Sigmoid colon (tissue), 7 donors: ENCODE measurements around the gene TMEM233. TPM values are rescaled to one million over a fixed set of nuclear protein-coding genes. Genes with fewer than 3 reads are reported as not detected.

ENCODE experiments used
- DNase-seq: peaks from one replicate; pipeline ENCODE4 v3.0.0-alpha.2; 2019
- H3K27ac ChIP-seq, 4 donors: fragments of 200-600 bp; sonication (generic); one replicate each; pipeline ENCODE4 v1.5.1; 2016 to 2019; ENCODE audit warnings: mild to moderate bottlenecking in 1 of 4
- H3K27me3 ChIP-seq, 3 donors: fragments of 200-600 bp; sonication (generic); one replicate each; pipeline ENCODE4 v1.5.1; 2019; ENCODE audit warnings: mild to moderate bottlenecking in 1 of 3
- H3K36me3 ChIP-seq, 4 donors: fragments of 200-600 bp; sonication (generic); one replicate each; pipeline ENCODE4 v1.5.1; 2016 to 2019
- H3K4me1 ChIP-seq, 4 donors: fragments of 200-600 bp; sonication (generic); one replicate each; pipeline ENCODE4 v1.5.1; 2017 to 2019
- H3K4me3 ChIP-seq, 4 donors: fragments of 200-600 bp; sonication (generic); one replicate each; pipeline ENCODE4 v1.5.1; 2017 to 2019; ENCODE audit warnings: mild to moderate bottlenecking in 2 of 4, moderate library complexity in 1 of 4
- H3K9me3 ChIP-seq, 4 donors: fragments of 200-600 bp in 3 of 4; sonication (generic) in 3 of 4; one replicate each; pipeline versions ENCODE4 v1.5.1 to v1.6.1; 2013 to 2019
- EP300 ChIP-seq, 4 donors: sonication (generic); formaldehyde crosslinking; IDR thresholded peaks; one replicate each; pipeline ENCODE4 v1.6.1; 2017; ENCODE audit warnings: antibody characterized with exemption in 4 of 4
- POLR2A ChIP-seq, 2 donors: fragments of 450-650 bp; IDR thresholded peaks; one replicate each; pipeline ENCODE4 v1.6.1; 2016; ENCODE audit warnings: antibody characterized with exemption in 2 of 2, mild to moderate bottlenecking in 2 of 2, moderate library complexity in 2 of 2
- POLR2AphosphoS5 ChIP-seq, 4 donors: sonication (generic); formaldehyde crosslinking; IDR thresholded peaks; one replicate each; pipeline ENCODE4 v1.6.1; 2017; ENCODE audit warnings: antibody characterized with exemption in 4 of 4
- WGBS, 2 donors: extraction: QIAGEN DNeasy Blood & Tissue Kit; methylation state at CpG; one replicate each; pipeline ENCODE4 v1.1.7; 2013; 5-methylcytosine and 5-hydroxymethylcytosine counted together
- intact Hi-C: fragments of 100-400 bp; cut with DNase I; formaldehyde crosslinking; loops from one replicate; pipeline ENCODE4 v1.15.1; 2023
- polyA plus RNA-seq, 3 donors: library from polyadenylated mRNA; stranded (reverse); fragments of 200-250 nt; gene quantifications; one replicate each; pipeline ENCODE4 v1.2.3, GENCODE V29; 2013
- total RNA-seq, 4 donors: library from RNA; depleted of rRNA; stranded (reverse); fragments of >200 nt; gene quantifications; one replicate each; pipeline ENCODE4 v1.1.0, GENCODE V29; 2016
- TF ChIP-seq, protein P1 (sequence below), 4 experiments: fragments of 450-650 bp in 3 of 4; fragments of 200-600 bp in 1 of 4; IDR thresholded peaks; one replicate each; pipeline ENCODE4 v1.5.1; 2016 to 2019; ENCODE audit warnings: antibody characterized with exemption in 4 of 4, mild to moderate bottlenecking in 3 of 4, moderate library complexity in 2 of 4
- donor health status: healthy with polysubstance abuse.
- donor health status: Bipolar disorder and iron deficiency.
- donor health status: healthy.

Gene TMEM233
- total and polyA plus RNA-seq, 7 donors = 0.10 TPM; not detected in 6

- 63 to 68% methylated on average over 7 of the region's 7 CpGs for WGBS, 2 donors
- H3K4me3 ChIP-seq = no peak overlapping the region
- H3K27ac ChIP-seq = no peak overlapping the region
- TF ChIP-seq EP300 (IDR thresholded peaks at IDR 0.05) (no peak), POLR2A (IDR thresholded peaks at IDR 0.05) (no peak), POLR2AphosphoS5 (IDR thresholded peaks at IDR 0.05) (no peak)
- TF ChIP-seq, protein P1, sequence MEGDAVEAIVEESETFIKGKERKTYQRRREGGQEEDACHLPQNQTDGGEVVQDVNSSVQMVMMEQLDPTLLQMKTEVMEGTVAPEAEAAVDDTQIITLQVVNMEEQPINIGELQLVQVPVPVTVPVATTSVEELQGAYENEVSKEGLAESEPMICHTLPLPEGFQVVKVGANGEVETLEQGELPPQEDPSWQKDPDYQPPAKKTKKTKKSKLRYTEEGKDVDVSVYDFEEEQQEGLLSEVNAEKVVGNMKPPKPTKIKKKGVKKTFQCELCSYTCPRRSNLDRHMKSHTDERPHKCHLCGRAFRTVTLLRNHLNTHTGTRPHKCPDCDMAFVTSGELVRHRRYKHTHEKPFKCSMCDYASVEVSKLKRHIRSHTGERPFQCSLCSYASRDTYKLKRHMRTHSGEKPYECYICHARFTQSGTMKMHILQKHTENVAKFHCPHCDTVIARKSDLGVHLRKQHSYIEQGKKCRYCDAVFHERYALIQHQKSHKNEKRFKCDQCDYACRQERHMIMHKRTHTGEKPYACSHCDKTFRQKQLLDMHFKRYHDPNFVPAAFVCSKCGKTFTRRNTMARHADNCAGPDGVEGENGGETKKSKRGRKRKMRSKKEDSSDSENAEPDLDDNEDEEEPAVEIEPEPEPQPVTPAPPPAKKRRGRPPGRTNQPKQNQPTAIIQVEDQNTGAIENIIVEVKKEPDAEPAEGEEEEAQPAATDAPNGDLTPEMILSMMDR (IDR thresholded peaks at IDR 0.05) = no peak
- peaks cover 0 to 18% (median 0%) of the 10 kb centered on the region in 3 donors for H3K27me3 ChIP-seq
- H3K9me3 ChIP-seq = no peaks in the 10 kb centered on the region
- no peaks in the 10 kb centered on the region for H3K4me1 ChIP-seq
- intact Hi-C loops = no loop called here
- no peaks in the 10 kb centered on the region for H3K36me3 ChIP-seq
- DNase-seq = no peak
Measured at GRCh38 chr12:119601877-119602733, 8.5 kb downstream of the TMEM233 start.

DNA sequence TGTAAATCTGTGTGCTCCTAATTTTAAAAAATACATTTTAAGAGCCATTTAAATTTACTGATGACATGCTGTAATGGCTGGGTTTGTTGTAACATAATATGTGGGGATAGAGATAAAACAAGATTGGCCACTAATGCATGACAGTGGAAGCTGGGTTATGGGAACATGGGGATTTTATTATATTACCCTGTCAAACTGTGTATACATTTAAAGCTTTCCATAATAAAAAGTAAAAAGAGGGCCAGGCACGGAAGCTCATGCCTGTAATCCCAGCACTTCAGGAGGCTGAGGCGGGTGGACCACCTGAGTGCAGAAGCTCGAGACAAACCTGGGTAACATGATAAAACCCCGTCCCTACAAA lies 9.1 kb downstream of the TMEM233 start:
- no peaks in the 10 kb centered on the region for H3K9me3 ChIP-seq
- no peaks in the 10 kb centered on the region for H3K36me3 ChIP-seq
- intact Hi-C loops = no loop called here
- H3K27ac ChIP-seq = no peak overlapping the region
- H3K4me3 ChIP-seq = no peak overlapping the region
- H3K4me1 ChIP-seq = no peaks in the 10 kb centered on the region
- WGBS, 2 donors = 73 to 77% methylated on average over 4 of the region's 4 CpGs
- TF ChIP-seq POLR2AphosphoS5 (IDR thresholded peaks at IDR 0.05) (no peak), EP300 (IDR thresholded peaks at IDR 0.05) (no peak), POLR2A (IDR thresholded peaks at IDR 0.05) (no peak)
- TF ChIP-seq, protein P1 (IDR thresholded peaks at IDR 0.05) = no peak
- DNase-seq = no peak
- peaks cover 0 to 13% (median 0%) of the 10 kb centered on the region in 3 donors for H3K27me3 ChIP-seq

DNA sequence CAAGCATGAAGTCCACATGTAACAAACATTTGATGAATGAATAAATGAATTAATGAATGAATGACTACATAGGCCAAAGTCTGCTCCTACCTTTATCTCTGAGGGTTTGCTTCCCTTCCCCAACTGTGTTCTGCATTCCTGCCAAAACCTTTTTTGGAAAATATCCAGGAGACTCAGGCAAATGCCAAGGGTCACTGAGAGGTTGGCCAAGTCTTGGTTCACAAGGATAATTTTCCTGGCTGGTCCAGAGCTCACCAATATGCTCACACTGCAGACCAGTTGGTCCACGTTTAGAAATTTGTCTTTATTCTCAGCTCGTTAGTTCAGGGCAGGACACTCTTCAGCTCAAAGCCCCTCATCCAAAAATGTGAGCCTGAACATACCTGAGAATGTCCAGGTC lies 10.2 kb downstream of the TMEM233 start:
- Histone ChIP-seq H3K4me1 (no peaks in the 10 kb centered on the region), H3K9me3 (no peaks in the 10 kb centered on the region), H3K36me3 (no peaks in the 10 kb centered on the region), H3K27me3 (peaks cover 0 to 3% (median 0%) of the 10 kb centered on the region in 3 donors), H3K4me3 (no peak overlapping the region), H3K27ac (no peak overlapping the region)
- 23 to 52% methylated on average over 2 of the region's 2 CpGs for WGBS, 2 donors
- TF ChIP-seq POLR2AphosphoS5 (IDR thresholded peaks at IDR 0.05) (no peak), POLR2A (IDR thresholded peaks at IDR 0.05) (no peak), EP300 (IDR thresholded peaks at IDR 0.05) (no peak)
- TF ChIP-seq, protein P1 (IDR thresholded peaks at IDR 0.05) = no peak
- intact Hi-C loops = no loop called here
- DNase-seq = no peak

- peaks cover 0 to 3% (median 0%) of the 10 kb centered on the region in 4 donors for H3K9me3 ChIP-seq
- 64 to 71% methylated on average over 3 of the region's 3 CpGs for WGBS, 2 donors
- no peaks in the 10 kb centered on the region for H3K27me3 ChIP-seq
- H3K4me1 ChIP-seq = no peaks in the 10 kb centered on the region
- intact Hi-C loops = no loop called here
- DNase-seq = no peak
- no peak for TF ChIP-seq EP300 (IDR thresholded peaks at IDR 0.05)
- TF ChIP-seq, protein P1 (IDR thresholded peaks at IDR 0.05) = no peak
- TF ChIP-seq POLR2A (IDR thresholded peaks at IDR 0.05) = no peak
- TF ChIP-seq POLR2AphosphoS5 (IDR thresholded peaks at IDR 0.05) = no peak
- H3K4me3 ChIP-seq = no peak overlapping the region
- no peak overlapping the region for H3K27ac ChIP-seq
- no peaks in the 10 kb centered on the region for H3K36me3 ChIP-seq
Measured at GRCh38 chr12:119609358-119609757, 15.8 kb downstream of the TMEM233 start.
